ENCODE results near the gene EXOC4.

EXOC4 gene

DNA sequence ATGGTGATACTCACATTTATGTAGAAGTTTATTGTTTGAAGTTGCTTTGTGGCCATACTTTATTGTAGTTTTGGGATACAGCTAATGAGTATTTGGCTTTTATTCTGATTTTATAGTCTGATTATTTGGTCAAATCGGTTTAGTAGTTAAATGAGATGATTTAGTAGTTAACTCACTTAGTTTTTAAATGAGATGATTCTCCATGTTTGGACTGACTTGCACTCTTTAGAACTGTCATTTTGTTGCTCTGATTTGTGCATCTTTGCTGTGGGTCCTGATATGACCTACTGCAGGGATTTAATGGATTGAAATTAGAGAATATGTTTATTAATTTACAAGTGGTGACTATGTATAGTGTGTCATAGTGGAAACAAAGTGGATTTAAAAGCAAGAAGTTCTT is 44.2 kb downstream of the EXOC4 start:
- TF ChIP-seq EZH2phosphoT487 (IDR thresholded peaks at IDR 0.05; ENCODE audit: borderline replicate concordance): no peak
- no peak for TF ChIP-seq CTCF (conservative IDR thresholded peaks at IDR 0.05; ENCODE audit: low read length)
- no peak overlapping the region for H2AFZ ChIP-seq (ENCODE audit: low read length)
- no peak overlapping the region for H3K9ac ChIP-seq (ENCODE audit: low read depth, low read length, poor library complexity, severe bottlenecking)
- H3K4me2 ChIP-seq (ENCODE audit: low read depth, low read length, poor library complexity, severe bottlenecking): no peak overlapping the region
- H4K20me1 ChIP-seq (ENCODE audit: insufficient read depth, low read length, poor library complexity, severe bottlenecking): no peaks in the 10 kb centered on the region
- no peaks in the 10 kb centered on the region for H3K9me2 ChIP-seq (replicated peaks; ENCODE audit: low read depth, low read length)
- peaks cover 4% of the 10 kb centered on the region for H3K4me1 ChIP-seq (ENCODE audit: insufficient read depth, low read length, poor library complexity, severe bottlenecking)
- 0 out of 2 replicates have a peak, but pooled peaks cover 10% of the 10 kb centered on the region for H3K79me2 ChIP-seq (ENCODE audit: insufficient read depth, low read length)
- H3K36me3 ChIP-seq (ENCODE audit: insufficient read depth, low read length): peaks cover 2% of the 10 kb centered on the region; the same call in 1 of the 2 replicates
- no peaks in the 10 kb centered on the region for H3K9me3 ChIP-seq (ENCODE audit: insufficient read depth, low read depth, low read length)
- H3K4me3 ChIP-seq (ENCODE audit: low read length, poor library complexity, severe bottlenecking): no peak overlapping the region
- H3F3A ChIP-seq (ENCODE audit: low read depth): no peaks in the 10 kb centered on the region
- no peaks in the 10 kb centered on the region for H3K27me3 ChIP-seq (ENCODE audit: insufficient read depth, low read length, poor library complexity, severe bottlenecking)

GRCh38 chr7:133298080-133298479 is 45.2 kb downstream of the EXOC4 start:
- Histone ChIP-seq H4K20me1 (ENCODE audit: insufficient read depth, low read length, poor library complexity, severe bottlenecking) (no peaks in the 10 kb centered on the region), H3F3A (ENCODE audit: low read depth) (no peaks in the 10 kb centered on the region), H3K27me3 (ENCODE audit: insufficient read depth, low read length, poor library complexity, severe bottlenecking) (no peaks in the 10 kb centered on the region), H3K79me2 (ENCODE audit: insufficient read depth, low read length) (0 out of 2 replicates have a peak, but pooled peaks cover 10% of the 10 kb centered on the region), H3K4me2 (ENCODE audit: low read depth, low read length, poor library complexity, severe bottlenecking) (no peak overlapping the region), H3K9me3 (ENCODE audit: insufficient read depth, low read depth, low read length) (no peaks in the 10 kb centered on the region), H2AFZ (ENCODE audit: low read length) (no peak overlapping the region), H3K9ac (ENCODE audit: low read depth, low read length, poor library complexity, severe bottlenecking) (no peak overlapping the region), H3K4me1 (ENCODE audit: insufficient read depth, low read length, poor library complexity, severe bottlenecking) (peaks cover 4% of the 10 kb centered on the region), H3K36me3 (ENCODE audit: insufficient read depth, low read length) (no peaks in the 10 kb centered on the region), H3K4me3 (ENCODE audit: low read length, poor library complexity, severe bottlenecking) (no peak overlapping the region), H3K9me2 (replicated peaks; ENCODE audit: low read depth, low read length) (no peaks in the 10 kb centered on the region)
- TF ChIP-seq CTCF (conservative IDR thresholded peaks at IDR 0.05; ENCODE audit: low read length) (no peak), EZH2phosphoT487 (IDR thresholded peaks at IDR 0.05; ENCODE audit: borderline replicate concordance) (no peak)

GRCh38 chr7:133299676-133300075 is 46.8 kb downstream of the EXOC4 start:
- no peaks in the 10 kb centered on the region for H3K36me3 ChIP-seq (ENCODE audit: insufficient read depth, low read length)
- H3K9me3 ChIP-seq (ENCODE audit: insufficient read depth, low read depth, low read length): no peaks in the 10 kb centered on the region
- no peak overlapping the region for H3K4me2 ChIP-seq (ENCODE audit: low read depth, low read length, poor library complexity, severe bottlenecking)
- TF ChIP-seq CTCF (conservative IDR thresholded peaks at IDR 0.05; ENCODE audit: low read length): no peak
- no peak for TF ChIP-seq EZH2phosphoT487 (IDR thresholded peaks at IDR 0.05; ENCODE audit: borderline replicate concordance)
- no peaks in the 10 kb centered on the region for H3K27me3 ChIP-seq (ENCODE audit: insufficient read depth, low read length, poor library complexity, severe bottlenecking)
- H3K4me1 ChIP-seq (ENCODE audit: insufficient read depth, low read length, poor library complexity, severe bottlenecking): peaks cover 4% of the 10 kb centered on the region
- H3K4me3 ChIP-seq (ENCODE audit: low read length, poor library complexity, severe bottlenecking): no peak overlapping the region
- 0 out of 2 replicates have a peak, but pooled peaks cover 10% of the 10 kb centered on the region for H3K79me2 ChIP-seq (ENCODE audit: insufficient read depth, low read length)
- H3K9ac ChIP-seq (ENCODE audit: low read depth, low read length, poor library complexity, severe bottlenecking): no peak overlapping the region
- no peaks in the 10 kb centered on the region for H3F3A ChIP-seq (ENCODE audit: low read depth)
- no peak overlapping the region for H2AFZ ChIP-seq (ENCODE audit: low read length)
- H3K9me2 ChIP-seq (replicated peaks; ENCODE audit: low read depth, low read length): no peaks in the 10 kb centered on the region
- H4K20me1 ChIP-seq (ENCODE audit: insufficient read depth, low read length, poor library complexity, severe bottlenecking): no peaks in the 10 kb centered on the region
